GM19397 (cell line): ENCODE results near the gene SAMM50.

Experiments
- ATAC-seq: cut with Tn5 transposase; IDR thresholded peaks from one replicate; pipeline ENCODE4 v1.9.1; 2021; ENCODE audit warnings: mild to moderate bottlenecking, moderate library complexity; ENCODE audit not compliant: unreplicated experiment

Gene SAMM50

GRCh38 chr22:43955040-43955882 is at the start of gene SAMM50:
TSS of gene SAMM50 (plus strand) at chr22:43955442. CDS start at chr22:43955578, 136 bp downstream.
- ATAC-seq, result peak; percentile 95

DNA sequence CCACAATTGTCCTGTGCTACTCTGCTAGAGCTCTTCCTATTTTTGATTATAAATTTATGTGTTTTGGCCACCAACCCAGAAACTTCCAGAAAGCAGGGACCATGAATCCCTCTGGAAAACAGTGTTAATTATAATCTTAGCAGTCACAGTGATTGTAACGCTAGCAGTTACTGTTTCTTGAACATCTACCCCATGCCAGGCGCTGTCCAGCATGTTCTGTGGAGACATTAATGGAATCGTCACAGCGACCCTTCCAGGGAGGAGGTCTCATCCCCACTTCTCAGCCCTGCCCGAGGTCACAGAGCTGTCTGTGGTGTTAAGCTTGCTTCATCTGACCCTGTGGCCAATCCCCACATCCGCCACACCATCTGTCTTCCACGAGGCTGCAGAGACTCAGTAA is 49.6 kb upstream of the SAMM50 start:
- no peak for ATAC-seq

GRCh38 chr22:43909708-43910107 is 45.5 kb upstream of the SAMM50 start:
- no peak for ATAC-seq

- ATAC-seq, result no peak
Measured at GRCh38 chr22:43910178-43910695, 45.0 kb upstream of the SAMM50 start.

- ATAC-seq, result no peak
Measured at GRCh38 chr22:43911351-43911750, 43.9 kb upstream of the SAMM50 start.

GRCh38 chr22:43917521-43917920 is 37.7 kb upstream of the SAMM50 start:
- ATAC-seq, result no peak

DNA sequence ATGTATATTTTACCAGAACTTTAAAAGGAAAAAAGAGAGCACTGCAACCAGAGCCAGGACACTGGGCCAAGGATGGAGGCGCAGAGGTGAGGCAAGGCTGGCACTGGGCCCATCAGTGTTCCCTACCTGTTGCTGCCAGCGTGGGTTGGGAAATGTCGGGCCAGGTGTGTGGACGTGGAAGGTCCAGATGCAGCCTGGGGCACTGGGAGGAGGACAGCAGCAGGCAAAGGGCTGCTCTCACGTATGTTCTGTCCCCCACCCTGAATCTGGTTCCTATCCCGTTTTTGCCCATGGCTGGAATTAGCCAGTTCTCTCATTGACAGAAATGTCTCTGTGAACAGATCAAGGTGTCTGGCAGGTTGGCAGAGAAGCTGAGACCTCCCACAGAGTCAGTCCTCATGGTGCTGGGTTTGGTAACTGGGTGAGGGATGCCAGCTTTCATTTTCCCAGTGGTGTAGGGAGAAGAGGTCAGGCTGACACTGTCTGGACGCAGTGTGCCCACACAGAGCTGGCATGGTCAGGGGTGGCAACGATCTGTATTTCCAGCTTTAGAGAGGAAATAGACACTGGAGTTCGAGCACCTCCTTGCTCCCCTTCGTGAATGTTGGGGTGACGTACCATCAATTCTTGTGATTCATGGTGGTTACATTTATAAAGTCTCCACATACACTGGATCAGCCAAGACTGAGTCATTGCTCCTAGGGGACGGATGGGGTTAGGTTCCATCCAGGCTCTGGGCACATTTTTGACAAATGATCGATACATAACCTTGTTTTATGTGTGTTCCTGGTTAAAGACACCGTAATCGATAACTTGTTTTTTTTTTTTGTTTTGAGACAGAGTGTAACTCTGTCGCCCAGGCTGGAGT is 35.9 kb upstream of the SAMM50 start:
- no peak for ATAC-seq

GRCh38 chr22:43921370-43921769 is 33.9 kb upstream of the SAMM50 start:
- no peak for ATAC-seq

- ATAC-seq, result no peak
Measured at GRCh38 chr22:43922123-43922522, 33.1 kb upstream of the SAMM50 start.

- ATAC-seq, result no peak
Measured at GRCh38 chr22:43923191-43923590, 32.1 kb upstream of the SAMM50 start.

- ATAC-seq, result no peak
Measured at GRCh38 chr22:43923631-43924464, 31.4 kb upstream of the SAMM50 start, which contains the start of gene PNPLA3. TSS of gene PNPLA3 (plus strand) at chr22:43923805. CDS start at chr22:43923912, 107 bp downstream.

- no peak for ATAC-seq
Measured at GRCh38 chr22:43924877-43925276, 30.4 kb upstream of the SAMM50 start.

- no peak for ATAC-seq
Measured at GRCh38 chr22:43925433-43926348, 29.6 kb upstream of the SAMM50 start.

GRCh38 chr22:43926349-43926710 is 28.9 kb upstream of the SAMM50 start:
- ATAC-seq, result no peak

GRCh38 chr22:43928468-43928867 is 26.8 kb upstream of the SAMM50 start:
- ATAC-seq, result no peak

DNA sequence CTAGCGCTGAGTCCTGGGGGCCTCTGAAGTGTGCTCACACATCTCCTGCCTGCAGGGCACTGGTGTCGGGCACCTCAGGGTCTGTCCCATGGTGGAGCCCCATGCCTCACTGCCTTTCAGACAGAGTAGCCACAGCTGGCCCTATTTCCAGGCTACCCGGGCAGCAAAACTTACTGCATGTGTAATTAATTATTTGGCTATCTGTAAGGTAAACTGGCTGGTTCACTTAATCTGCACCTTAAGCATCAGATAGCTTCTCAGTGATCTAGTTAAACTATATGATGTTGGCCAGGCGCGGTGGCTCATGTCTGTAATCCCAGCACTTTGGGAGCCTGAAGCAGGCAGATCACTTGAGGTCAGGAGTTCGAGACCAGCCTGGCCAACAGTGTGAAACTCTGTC is 26.3 kb upstream of the SAMM50 start:
- ATAC-seq, result no peak

- no peak for ATAC-seq
Measured at GRCh38 chr22:43931771-43932170, 23.5 kb upstream of the SAMM50 start.

DNA sequence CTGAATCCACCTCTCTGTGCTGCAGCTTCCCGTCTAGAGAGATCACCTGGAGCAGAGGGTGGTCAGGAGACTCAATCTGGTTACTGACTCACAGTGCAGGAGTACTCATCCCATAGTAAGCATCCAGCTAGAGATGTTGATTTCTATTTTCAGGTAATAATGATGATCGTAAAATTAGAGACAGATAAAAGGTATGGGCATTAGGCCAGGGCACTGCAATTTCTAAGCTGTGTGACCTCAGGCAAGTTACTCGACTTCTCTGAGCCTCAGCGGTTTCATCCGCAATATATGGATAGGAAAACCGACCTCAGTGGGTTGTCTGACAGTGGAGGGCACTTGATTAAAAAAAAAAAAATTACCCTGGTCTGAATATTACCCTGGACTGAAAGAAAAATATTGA is 13.8 kb upstream of the SAMM50 start:
- ATAC-seq, result no peak

- no peak for ATAC-seq
Measured at GRCh38 chr22:43944670-43945430, 10.4 kb upstream of the SAMM50 start.
